Loucy (cell line): Measurements from ENCODE around the gene LPAR3.

Experiments
- H2AFZ ChIP-seq: fragments of 200-600 bp; sonication (generic); 2 replicates; pipeline ENCODE4 v1.6.0; 2016; ENCODE audit warnings: antibody characterized with exemption, mild to moderate bottlenecking, low read length, moderate library complexity
- H3F3A ChIP-seq: fragments of 200-600 bp; 2 replicates; pipeline ENCODE4 v1.6.0; 2016; ENCODE audit warnings: antibody characterized with exemption, low read depth, mild to moderate bottlenecking
- H3K27me3 ChIP-seq: fragments of 200-600 bp; sonication (generic); 2 replicates; pipeline ENCODE4 v1.6.1; 2014; ENCODE audit warnings: low read length, mild to moderate bottlenecking; ENCODE audit not compliant: insufficient read depth, poor library complexity, severe bottlenecking
- H3K36me3 ChIP-seq: fragments of 200-600 bp; sonication (generic); 2 replicates; pipeline ENCODE4 v1.6.1; 2016; ENCODE audit warnings: low read length; ENCODE audit not compliant: insufficient read depth
- H3K4me1 ChIP-seq: fragments of 200-600 bp; sonication (generic); 2 replicates; pipeline ENCODE4 v1.5.1; 2014; ENCODE audit warnings: low read length, mild to moderate bottlenecking; ENCODE audit not compliant: insufficient read depth, poor library complexity, severe bottlenecking
- H3K4me2 ChIP-seq: fragments of 200-600 bp; sonication (generic); 2 replicates; pipeline ENCODE4 v1.6.0; 2014; ENCODE audit warnings: antibody characterized with exemption, low read length, low read depth, mild to moderate bottlenecking; ENCODE audit not compliant: poor library complexity, severe bottlenecking
- H3K4me3 ChIP-seq: fragments of 200-600 bp; sonication (generic); 2 replicates; pipeline ENCODE4 v1.5.1; 2014; ENCODE audit warnings: low read length, mild to moderate bottlenecking, mixed read lengths; ENCODE audit not compliant: poor library complexity, severe bottlenecking
- H3K79me2 ChIP-seq: fragments of 200-600 bp; sonication (generic); 2 replicates; pipeline ENCODE4 v1.6.1; 2014; ENCODE audit warnings: low read length; ENCODE audit not compliant: insufficient read depth
- H3K9ac ChIP-seq: fragments of 200-600 bp; sonication (generic); 2 replicates; pipeline ENCODE4 v1.6.0; 2014; ENCODE audit warnings: mild to moderate bottlenecking, low read depth, low read length, moderate library complexity; ENCODE audit not compliant: poor library complexity, severe bottlenecking
- H3K9me2 ChIP-seq: fragments of 200-600 bp; sonication (generic); replicated peaks from 2 replicates; pipeline ENCODE4 v1.6.1; 2016; ENCODE audit warnings: low read depth, low read length, mixed read lengths
- H3K9me3 ChIP-seq: fragments of 200-600 bp; sonication (generic); 2 replicates; pipeline ENCODE4 v1.6.1; 2014; ENCODE audit warnings: mild to moderate bottlenecking, antibody characterized with exemption, low read length, low read depth; ENCODE audit not compliant: insufficient read depth
- H4K20me1 ChIP-seq: fragments of 200-600 bp; sonication (generic); 2 replicates; pipeline ENCODE4 v1.6.0; 2014; ENCODE audit warnings: antibody characterized with exemption, low read length, mild to moderate bottlenecking; ENCODE audit not compliant: insufficient read depth, poor library complexity, severe bottlenecking
- EZH2phosphoT487 ChIP-seq: fragments of 200-600 bp; IDR thresholded peaks from 2 replicates; pipeline ENCODE4 v1.6.1; 2018; ENCODE audit warnings: antibody characterized with exemption, mild to moderate bottlenecking, moderate library complexity, borderline replicate concordance
- TF ChIP-seq, protein P1 (sequence below): fragments of 200-600 bp; sonication (generic); conservative IDR thresholded peaks from 2 replicates; pipeline ENCODE4 v1.5.1; 2014; ENCODE audit warnings: mild to moderate bottlenecking, antibody characterized with exemption, low read length

LPAR3 gene

DNA sequence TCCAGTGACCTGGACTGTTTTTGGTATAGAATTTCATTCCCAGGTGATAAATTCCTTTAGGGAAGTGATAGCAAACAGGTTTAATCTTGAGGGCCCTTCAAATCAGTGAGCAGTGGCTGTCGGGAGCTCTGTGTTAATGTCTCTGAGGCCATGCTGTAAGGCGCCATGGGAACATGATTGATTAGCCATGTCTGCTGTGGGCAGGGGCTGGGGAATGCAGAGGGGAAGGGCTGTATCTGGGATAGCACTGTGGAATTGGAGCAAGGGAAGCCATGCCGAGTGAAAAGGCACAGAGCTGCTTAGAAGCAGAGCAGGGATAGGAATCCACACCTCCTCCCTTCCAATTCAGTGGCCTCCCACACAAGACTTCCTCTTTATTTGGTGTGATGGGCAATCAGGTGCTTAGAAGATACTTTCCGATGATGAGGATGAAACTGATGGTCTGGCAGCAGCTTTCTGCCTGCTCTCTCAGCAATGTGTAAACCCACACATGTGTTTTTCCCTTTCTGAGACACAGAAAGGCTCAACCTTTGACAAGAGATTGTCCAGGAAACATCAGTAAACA lies 119.0 kb downstream of the LPAR3 start:
- Histone ChIP-seq H3K4me2 (no peak overlapping the region), H3K79me2 (no peaks in the 10 kb centered on the region)
- TF ChIP-seq, protein P1, sequence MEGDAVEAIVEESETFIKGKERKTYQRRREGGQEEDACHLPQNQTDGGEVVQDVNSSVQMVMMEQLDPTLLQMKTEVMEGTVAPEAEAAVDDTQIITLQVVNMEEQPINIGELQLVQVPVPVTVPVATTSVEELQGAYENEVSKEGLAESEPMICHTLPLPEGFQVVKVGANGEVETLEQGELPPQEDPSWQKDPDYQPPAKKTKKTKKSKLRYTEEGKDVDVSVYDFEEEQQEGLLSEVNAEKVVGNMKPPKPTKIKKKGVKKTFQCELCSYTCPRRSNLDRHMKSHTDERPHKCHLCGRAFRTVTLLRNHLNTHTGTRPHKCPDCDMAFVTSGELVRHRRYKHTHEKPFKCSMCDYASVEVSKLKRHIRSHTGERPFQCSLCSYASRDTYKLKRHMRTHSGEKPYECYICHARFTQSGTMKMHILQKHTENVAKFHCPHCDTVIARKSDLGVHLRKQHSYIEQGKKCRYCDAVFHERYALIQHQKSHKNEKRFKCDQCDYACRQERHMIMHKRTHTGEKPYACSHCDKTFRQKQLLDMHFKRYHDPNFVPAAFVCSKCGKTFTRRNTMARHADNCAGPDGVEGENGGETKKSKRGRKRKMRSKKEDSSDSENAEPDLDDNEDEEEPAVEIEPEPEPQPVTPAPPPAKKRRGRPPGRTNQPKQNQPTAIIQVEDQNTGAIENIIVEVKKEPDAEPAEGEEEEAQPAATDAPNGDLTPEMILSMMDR = no peak
- no peak for TF ChIP-seq EZH2phosphoT487

DNA sequence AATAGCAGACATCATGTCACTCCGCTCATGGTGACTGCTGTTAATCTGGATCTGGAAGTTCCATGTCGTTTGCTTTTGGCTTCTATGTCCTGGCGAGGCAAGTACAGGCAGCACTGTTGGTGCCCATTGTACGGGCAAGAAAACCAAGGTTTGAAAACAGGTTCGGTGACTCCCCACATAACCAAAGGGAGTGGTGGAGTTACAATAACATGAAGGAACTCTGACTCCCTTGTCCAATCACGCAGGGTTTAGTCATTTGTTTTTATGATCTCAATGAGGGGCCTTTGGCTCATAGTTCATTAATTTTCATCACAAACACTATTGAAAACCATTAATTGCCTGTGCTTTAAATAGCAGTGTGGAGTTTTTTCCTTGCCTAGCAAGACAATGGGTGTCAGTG lies 119.8 kb downstream of the LPAR3 start:
- Histone ChIP-seq H3K79me2 (no peaks in the 10 kb centered on the region), H3K4me3 (no peak overlapping the region), H3K9me3 (no peaks in the 10 kb centered on the region), H3K9me2 (no peaks in the 10 kb centered on the region), H3F3A (no peaks in the 10 kb centered on the region), H2AFZ (no peak overlapping the region), H4K20me1 (no peaks in the 10 kb centered on the region), H3K36me3 (no peaks in the 10 kb centered on the region), H3K27me3 (no peaks in the 10 kb centered on the region), H3K9ac (no peak overlapping the region), H3K4me2 (no peak overlapping the region), H3K4me1 (no peaks in the 10 kb centered on the region)
- TF ChIP-seq EZH2phosphoT487 = no peak
- TF ChIP-seq, protein P1 = no peak

More for the DNA sequence above, 119.0 kb downstream of the LPAR3 start:
- Histone ChIP-seq H3F3A (no peaks in the 10 kb centered on the region), H3K4me1 (peaks cover under 1% of the 10 kb centered on the region), H3K9me3 (no peaks in the 10 kb centered on the region), H3K9ac (no peak overlapping the region), H3K9me2 (no peaks in the 10 kb centered on the region), H3K27me3 (no peaks in the 10 kb centered on the region), H3K36me3 (no peaks in the 10 kb centered on the region), H2AFZ (no peak overlapping the region), H3K4me3 (no peak overlapping the region), H4K20me1 (no peaks in the 10 kb centered on the region)

DNA sequence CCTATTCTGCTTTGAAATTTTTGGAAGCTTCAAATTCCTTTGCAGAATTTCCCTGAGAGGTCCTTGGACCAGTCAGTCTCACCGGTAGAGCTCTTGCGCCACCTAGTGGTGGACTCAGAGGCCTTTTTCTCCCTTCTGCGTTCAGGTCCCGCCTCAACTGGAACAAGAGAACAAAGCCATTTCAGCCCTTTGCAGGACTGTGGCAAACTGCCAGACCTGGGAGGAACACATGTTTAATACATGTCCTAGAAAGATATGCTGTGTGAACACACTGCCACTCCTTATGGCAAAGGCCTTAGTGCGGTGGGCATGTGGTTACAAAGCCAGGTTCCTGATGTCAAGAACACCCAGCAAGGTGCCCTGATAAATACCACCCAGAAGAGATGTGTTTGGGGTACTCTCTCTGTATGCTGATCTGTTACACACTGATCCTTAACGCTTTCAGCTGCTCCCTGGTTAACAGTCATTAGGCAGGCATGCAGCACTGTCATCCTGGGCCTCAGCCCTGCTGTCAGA lies 120.5 kb downstream of the LPAR3 start:
- Histone ChIP-seq H3K9me3 (no peaks in the 10 kb centered on the region), H3K4me3 (no peak overlapping the region), H3K79me2 (no peaks in the 10 kb centered on the region), H2AFZ (no peak overlapping the region), H3K27me3 (no peaks in the 10 kb centered on the region), H4K20me1 (no peaks in the 10 kb centered on the region), H3F3A (no peaks in the 10 kb centered on the region), H3K9me2 (no peaks in the 10 kb centered on the region), H3K4me1 (no peaks in the 10 kb centered on the region), H3K9ac (no peak overlapping the region), H3K36me3 (no peaks in the 10 kb centered on the region), H3K4me2 (no peak overlapping the region)
- TF ChIP-seq, protein P1 = peak; percentile 94
- no peak for TF ChIP-seq EZH2phosphoT487
